A549 (cell line): ENCODE results near the gene KIFC3. TPM values are rescaled to one million over a fixed set of nuclear protein-coding genes. Genes with fewer than 3 reads are reported as not detected.
A peak's percentile ranks its signal among the peaks of the same experiment; 100 is the strongest.

Source experiments
- ATAC-seq, 2 experiments: fragments of 200-7000 bp in 1 of 2; fragments of >200 bp in 1 of 2; cut with Nextera tagmentation in 1 of 2; cut with Tn5 transposase in 1 of 2; 3 replicates each; pipeline versions ENCODE4 v1.8.0 to v1.9.1; 2018 to 2020; ENCODE audit warnings: mild to moderate bottlenecking in 1 of 2, moderate library complexity in 1 of 2
- CTCF ChIA-PET: fragments of 300-600 bp; sonication (Branson Sonifier 250); formaldehyde crosslinking; extraction: SDS; loops from one replicate; lab custom pipeline; 2021; ENCODE audit warnings: antibody characterized with exemption, inconsistent platforms; lab: Yijun Ruan, JAX
- POLR2A ChIA-PET: fragments of 350-600 bp; formaldehyde crosslinking; extraction: SDS; loops from one replicate; lab custom pipeline; 2021; ENCODE audit warnings: antibody characterized with exemption, inconsistent platforms; lab: Yijun Ruan, JAX
- DNase-seq, 2 experiments: peaks; one replicate each; pipeline versions ENCODE4 v3.0.0 to v3.0.0-alpha.2; 2011 to 2016; ENCODE audit warnings: low read depth in 1 of 2, low spot score in 1 of 2
- FAIRE-seq: peaks from 2 replicates; lab custom pipeline; 2011; peaks lifted over from hg19 to GRCh38; lab: Jason Lieb, UNC
- H3K27ac ChIP-seq, 2 experiments: fragments of >200 bp; sonication (Bioruptor Twin); formaldehyde crosslinking; 3 replicates each; pipeline ENCODE4 v1.5.1; 2016 to 2017
- H3K4me1 ChIP-seq: fragments of >200 bp; sonication (Bioruptor Twin); formaldehyde crosslinking; 3 replicates; pipeline ENCODE4 v1.6.1; 2016
- H3K4me2 ChIP-seq: fragments of >200 bp; sonication (Bioruptor Twin); formaldehyde crosslinking; 3 replicates; pipeline ENCODE4 v1.6.1; 2016
- H3K4me3 ChIP-seq: fragments of >200 bp; sonication (Bioruptor Twin); formaldehyde crosslinking; 3 replicates; pipeline ENCODE4 v1.5.1; 2016
- H3K9me3 ChIP-seq: fragments of >200 bp; sonication (Bioruptor Twin); formaldehyde crosslinking; 3 replicates; pipeline ENCODE4 v1.6.1; 2016
- CBX2 ChIP-seq: fragments of 200-600 bp; sonication (generic); IDR thresholded peaks from 2 replicates; pipeline ENCODE4 v1.6.1; 2016; ENCODE audit warnings: low read depth, mild to moderate bottlenecking, borderline replicate concordance
- CHD2 ChIP-seq: fragments of 150-350 bp; IDR thresholded peaks from 2 replicates; pipeline ENCODE4 v1.6.1; 2014; ENCODE audit warnings: low read length; ENCODE audit not compliant: partially characterized antibody
- EHF ChIP-seq: fragments of 250-450 bp; sonication (Bioruptor Pico); IDR thresholded peaks from 2 replicates; pipeline ENCODE4 v1.5.0; 2020; ENCODE audit warnings: mild to moderate bottlenecking
- EHMT2 ChIP-seq: fragments of 200-600 bp; sonication (generic); IDR thresholded peaks from 2 replicates; pipeline ENCODE4 v1.6.1; 2016; ENCODE audit warnings: antibody characterized with exemption, low read depth, mild to moderate bottlenecking, moderate library complexity
- EP300 ChIP-seq, 2 experiments: fragments of >200 bp; sonication (Bioruptor Twin); formaldehyde crosslinking; IDR thresholded peaks; 2 replicates in 1 of 2; 3 replicates in 1 of 2; pipeline ENCODE4 v1.6.1; 2016 to 2017
- ESRRA ChIP-seq: fragments of 150-350 bp; IDR thresholded peaks from 2 replicates; pipeline ENCODE4 v1.6.1; 2014; ENCODE audit warnings: mild to moderate bottlenecking, low read length, borderline replicate concordance
- FOSL2 ChIP-seq, 2 experiments: fragments of 450-650 bp in 1 of 2; fragments of >200 bp in 1 of 2; sonication (Bioruptor Twin) in 1 of 2; formaldehyde crosslinking; IDR thresholded peaks; 2 replicates each; pipeline versions ENCODE4 v1.5.0 to v1.6.1; 2016 to 2020; ENCODE audit warnings: mild to moderate bottlenecking in 1 of 2, moderate library complexity in 1 of 2
- HDAC2 ChIP-seq: fragments of 200-600 bp; sonication (generic); IDR thresholded peaks from 2 replicates; pipeline ENCODE4 v1.6.1; 2016
- JUN ChIP-seq, 2 experiments: fragments of >200 bp; sonication (Bioruptor Twin); formaldehyde crosslinking; IDR thresholded peaks; 2 replicates in 1 of 2; 3 replicates in 1 of 2; pipeline ENCODE4 v1.6.1; 2016 to 2017
- KDM5A ChIP-seq: fragments of 200-600 bp; sonication (generic); IDR thresholded peaks from 2 replicates; pipeline ENCODE4 v1.6.1; 2016; ENCODE audit warnings: antibody characterized with exemption, mild to moderate bottlenecking
- NFE2L2 ChIP-seq: fragments of 150-350 bp; conservative IDR thresholded peaks from 2 replicates; pipeline ENCODE4 v1.6.1; 2014; ENCODE audit warnings: low read length
- POLR2A ChIP-seq: IDR thresholded peaks from 2 replicates; pipeline ENCODE4 v1.6.1; 2012; ENCODE audit warnings: mild to moderate bottlenecking, low read length
- POLR2AphosphoS2 ChIP-seq: conservative IDR thresholded peaks from 2 replicates; pipeline ENCODE4 v1.6.1; 2012; ENCODE audit warnings: low read length, improper control_type of control experiment, inconsistent platforms
- RAD21 ChIP-seq, 2 experiments: fragments of >200 bp in 1 of 2; sonication (Bioruptor Twin) in 1 of 2; formaldehyde crosslinking in 1 of 2; IDR thresholded peaks in 1 of 2; conservative IDR thresholded peaks in 1 of 2; 2 replicates in 1 of 2; 3 replicates in 1 of 2; pipeline ENCODE4 v1.6.1; 2012 to 2018; ENCODE audit warnings: inconsistent platforms in 1 of 2
- RNF2 ChIP-seq: fragments of 200-600 bp; sonication (generic); IDR thresholded peaks from 2 replicates; pipeline ENCODE4 v1.6.1; 2016; ENCODE audit warnings: low read depth, mild to moderate bottlenecking, antibody characterized with exemption, moderate library complexity, borderline replicate concordance
- TFCP2L1 ChIP-seq: fragments of 250-450 bp; sonication (Bioruptor Pico); IDR thresholded peaks from 2 replicates; pipeline ENCODE4 v1.5.0; 2021; ENCODE audit warnings: mild to moderate bottlenecking
- TP53 ChIP-seq: fragments of 250-450 bp; sonication (Bioruptor Pico); IDR thresholded peaks from 2 replicates; pipeline ENCODE4 v1.5.0; 2021; ENCODE audit warnings: mild to moderate bottlenecking, moderate library complexity
- ZSCAN20 ChIP-seq: fragments of 250-450 bp; sonication (Bioruptor Pico); IDR thresholded peaks from 2 replicates; pipeline ENCODE4 v1.8.0; 2022; ENCODE audit warnings: mild to moderate bottlenecking, moderate library complexity
- WGBS: methylation state at CpG from one replicate; pipeline ENCODE4 v1.1.6; 2017; ENCODE audit errors: missing lambda C conversion rate; 5-methylcytosine and 5-hydroxymethylcytosine counted together
- polyA plus RNA-seq, 4 experiments: library from polyadenylated mRNA; depleted of rRNA in 3 of 4; stranded (reverse); fragments of >200 nt; fragmentation: RNase III in 1 of 4; extraction: RNeasy Plus Mini Kit Qiagen cat#74134 plus additional on column Dnase treatment in 1 of 4; gene quantifications; 2 replicates in 3 of 4; 3 replicates in 1 of 4; pipeline ENCODE4 v1.2.3, GENCODE V29; 2011 to 2017
- TF ChIP-seq, protein P1 (sequence below): IDR thresholded peaks from 2 replicates; pipeline ENCODE4 v1.6.1; 2012
- TF ChIP-seq, protein P2 (sequence below): fragments of 200-600 bp; sonication (generic); IDR thresholded peaks from 2 replicates; pipeline ENCODE4 v1.6.1; 2016; ENCODE audit warnings: antibody characterized with exemption, mild to moderate bottlenecking, moderate library complexity
- TF ChIP-seq, protein P3 (sequence below): fragments of >200 bp; sonication (Bioruptor Twin); formaldehyde crosslinking; IDR thresholded peaks from 3 replicates; pipeline ENCODE4 v1.6.1; 2016
- TF ChIP-seq, protein P4 (sequence below): fragments of >200 bp; sonication (Bioruptor Twin); formaldehyde crosslinking; IDR thresholded peaks from 2 replicates; pipeline ENCODE4 v1.6.1; 2016

Gene KIFC3
- polyA plus RNA-seq, 2 of the 4 experiments (the other 2 are of a cell fraction), result 128 to 178 TPM

DNA sequence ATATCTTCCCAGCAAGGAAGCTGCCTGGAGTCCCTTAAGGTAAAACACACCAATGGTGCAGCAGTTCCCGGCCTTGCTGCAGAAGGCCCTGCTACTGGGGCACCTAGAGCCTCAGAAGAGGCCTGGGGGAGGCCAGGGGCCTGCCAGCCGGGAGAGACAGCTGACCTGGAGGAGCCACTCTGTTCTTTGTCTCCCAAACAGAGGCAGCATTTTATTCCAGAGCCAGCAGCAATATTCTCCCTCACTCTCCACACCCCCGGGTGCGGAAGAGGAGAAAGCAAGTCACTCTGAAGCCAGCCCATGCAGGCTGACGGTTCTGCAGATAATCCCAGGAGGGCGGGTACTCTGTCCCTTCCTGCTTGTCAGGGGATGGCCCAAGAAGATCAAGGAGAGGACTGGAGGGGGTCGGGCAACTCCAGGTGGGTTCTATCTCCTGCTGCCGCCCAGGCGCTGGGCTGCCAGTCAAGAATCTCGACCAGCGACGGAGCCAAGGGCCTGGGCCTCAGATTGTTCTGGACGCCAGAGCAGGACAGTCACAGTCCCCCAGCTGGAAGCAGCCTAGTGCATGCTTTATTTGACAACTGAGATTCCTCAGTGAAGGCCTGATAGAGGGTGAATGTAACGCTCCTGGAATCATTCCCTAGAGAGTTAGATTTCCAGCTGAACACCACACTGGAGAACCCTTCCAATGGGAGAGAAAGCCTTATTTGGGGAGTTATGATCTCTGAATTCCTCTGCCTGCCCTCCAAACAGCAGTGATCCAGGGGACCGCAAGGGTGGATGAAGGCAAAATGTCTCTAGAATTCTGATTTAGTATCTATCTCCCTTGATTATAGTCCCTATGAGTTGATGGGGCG lies 1.1 kb upstream of the KIFC3 start:
- TF ChIP-seq EHF, result 0 out of 2 replicates have a peak, but pooled peaks have one; percentile 6
- TF ChIP-seq CHD2, result no peak
- TF ChIP-seq TP53, result no peak
- ChIA-PET CTCF (interaction anchor here (0.9 to 15.8 kb wide), 10 partner anchors 8 to 67 kb away, joined by 3 to 164 read pairs (median 5); no protein-coding TSS in a partner anchor), POLR2A (interaction anchor here (0.7 to 2.7 kb wide), 6 partner anchors 10 to 68 kb away, joined by 3 to 9 read pairs (median 4); partner anchors contain the start of gene KATNB1)
- Histone ChIP-seq H3K9me3 (no peaks in the 10 kb centered on the region), H3K4me2 (peak overlapping the region; percentile 100), H3K4me1 (peaks cover 61% of the 10 kb centered on the region), H3K4me3 (no peak overlapping the region; the same call in 2 of the 3 replicates), H3K27ac (peak overlapping the region; percentile 91 to 100)
- WGBS, result 32% methylated on average over 15 of the region's 16 CpGs
- ATAC-seq (peak in 1 of 2 experiments; percentile 0; a peak in 4 of 6 replicates), FAIRE-seq (no peak), DNase-seq (no peak)

DNA sequence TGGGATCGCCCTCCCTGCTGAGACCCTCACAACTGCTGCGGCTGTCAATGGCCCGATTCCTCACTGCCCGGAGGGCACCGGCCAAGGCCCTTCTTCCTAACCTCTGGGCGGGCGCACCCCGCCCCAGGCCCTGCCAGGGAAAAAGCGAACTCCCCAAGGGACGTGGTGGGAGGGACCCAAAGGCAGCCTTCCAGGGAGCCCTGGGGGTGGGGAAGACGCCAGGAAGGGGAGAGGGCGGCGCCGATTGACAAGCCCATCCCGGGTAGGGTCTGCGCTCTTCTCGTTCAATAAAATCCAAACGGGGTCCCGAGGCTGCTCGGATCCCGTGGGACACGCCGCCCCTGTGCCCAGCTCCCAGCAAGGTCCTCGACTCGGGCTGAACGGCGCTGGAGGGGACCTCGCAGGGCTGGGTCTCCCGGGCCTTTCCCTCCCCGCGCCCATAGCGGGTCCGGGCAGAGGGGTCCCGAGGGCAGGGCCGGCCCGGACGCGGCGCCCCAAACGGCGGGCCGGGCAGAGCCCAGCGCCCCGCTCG lies 416 bp downstream of the KIFC3 start:
- WGBS, result 2% methylated on average over 9 of the region's 45 CpGs
- Histone ChIP-seq H3K27ac (peak overlapping the region; percentile 91 to 100), H3K4me3 (peak overlapping the region; percentile 53)
- ChIA-PET POLR2A (interaction anchor here (1.5 to 5.1 kb wide), 4 partner anchors 7 to 62 kb away, joined by 4 to 43 read pairs (median 6); no protein-coding TSS in a partner anchor), CTCF (interaction anchor here (0.9 to 15.8 kb wide), 16 partner anchors 9 to 154 kb away, joined by 3 to 164 read pairs (median 4); no protein-coding TSS in a partner anchor)
- peak; percentile 74 to 80 for DNase-seq
- TF ChIP-seq ESRRA, result 0 out of 2 replicates have a peak, but pooled peaks have one; percentile 34
- TF ChIP-seq, protein P1, sequence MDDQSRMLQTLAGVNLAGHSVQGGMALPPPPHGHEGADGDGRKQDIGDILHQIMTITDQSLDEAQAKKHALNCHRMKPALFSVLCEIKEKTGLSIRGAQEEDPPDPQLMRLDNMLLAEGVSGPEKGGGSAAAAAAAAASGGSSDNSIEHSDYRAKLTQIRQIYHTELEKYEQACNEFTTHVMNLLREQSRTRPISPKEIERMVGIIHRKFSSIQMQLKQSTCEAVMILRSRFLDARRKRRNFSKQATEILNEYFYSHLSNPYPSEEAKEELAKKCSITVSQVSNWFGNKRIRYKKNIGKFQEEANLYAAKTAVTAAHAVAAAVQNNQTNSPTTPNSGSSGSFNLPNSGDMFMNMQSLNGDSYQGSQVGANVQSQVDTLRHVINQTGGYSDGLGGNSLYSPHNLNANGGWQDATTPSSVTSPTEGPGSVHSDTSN, result peak; percentile 57; the same call in 1 of the 2 replicates
- TF ChIP-seq HDAC2, result no peak
- TF ChIP-seq TFCP2L1 (CRISPR knock-in tag), result peak; percentile 71; the same call in 1 of the 2 replicates
- TF ChIP-seq JUN (IDR thresholded peaks at IDR 0.05), result peak in 1 of 2 experiments; percentile 62; a peak in 3 of 5 replicates
- no peak for TF ChIP-seq EP300 (IDR thresholded peaks at IDR 0.05)
- TF ChIP-seq, all 56 proteins: peak for 4
- FAIRE-seq, result no peak
- Histone ChIP-seq H3K4me1 (peaks cover 52% of the 10 kb centered on the region), H3K9me3 (no peaks in the 10 kb centered on the region), H3K4me2 (peak overlapping the region; percentile 100)
- peak; percentile 22 to 44 for ATAC-seq

DNA sequence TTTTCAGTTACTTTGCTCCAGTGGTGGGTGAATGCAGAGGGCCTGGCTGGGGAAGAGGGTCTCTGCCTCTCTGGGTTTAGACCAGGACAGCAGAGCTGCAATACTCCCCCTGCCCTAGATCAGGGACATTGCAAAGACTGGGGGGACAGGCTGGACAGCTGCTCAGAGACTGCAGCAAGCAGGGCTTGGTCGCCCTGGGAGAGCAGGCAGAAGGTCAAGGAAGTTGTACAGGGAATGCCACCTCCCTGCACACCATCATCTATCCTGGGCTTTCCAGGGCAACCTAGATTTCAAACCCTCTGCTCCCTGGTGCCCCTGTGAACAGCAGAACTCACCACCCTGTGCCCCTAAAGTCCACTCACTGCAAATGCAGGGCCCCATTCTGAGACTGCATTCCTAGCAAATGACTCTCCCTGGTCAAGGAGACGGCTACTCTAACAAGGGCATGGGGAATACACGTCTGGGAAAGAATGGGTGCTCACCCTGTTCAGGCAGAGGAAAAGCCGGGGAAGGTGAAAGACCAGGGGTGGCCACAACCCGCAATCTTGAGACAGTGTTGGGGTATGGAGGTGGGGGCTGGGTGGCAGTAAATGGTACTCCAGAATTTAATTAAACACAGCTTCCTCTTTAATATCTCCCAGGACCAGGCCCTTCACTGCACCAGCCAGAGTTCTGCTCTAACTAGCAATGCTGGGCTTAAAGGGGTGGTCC lies 1.0 kb downstream of the KIFC3 start:
- 1% methylated on average over 4 of the region's 5 CpGs for WGBS
- ChIA-PET POLR2A (interaction anchor here (0.6 to 5.1 kb wide), 6 partner anchors 8 to 62 kb away, joined by 3 to 43 read pairs (median 8); no protein-coding TSS in a partner anchor), CTCF (interaction anchor here (0.6 to 15.8 kb wide), 19 partner anchors 10 to 224 kb away, joined by 3 to 164 read pairs (median 4); no protein-coding TSS in a partner anchor)
- H3K4me1 ChIP-seq, result peaks cover 52% of the 10 kb centered on the region
- DNase-seq, result peak; percentile 62 to 73
- H3K27ac ChIP-seq, result peak overlapping the region; percentile 91 to 100
- H3K4me3 ChIP-seq, result peak overlapping the region; percentile 53
- peak; percentile 9 to 37; a peak in 5 of 6 replicates for ATAC-seq
- H3K9me3 ChIP-seq, result no peaks in the 10 kb centered on the region
- H3K4me2 ChIP-seq, result peak overlapping the region; percentile 100
- FAIRE-seq, result no peak
- TF ChIP-seq FOSL2 (IDR thresholded peaks at IDR 0.05) (no peak), FOSL2 (CRISPR knock-in tag; IDR thresholded peaks at IDR 0.05) (peak; percentile 59), POLR2AphosphoS2 (peak; percentile 9; the same call in 1 of the 2 replicates), JUN (IDR thresholded peaks at IDR 0.05) (peak in 1 of 2 experiments; percentile 7; a peak in 2 of 5 replicates), ZSCAN20 (no peak), TP53 (no peak), POLR2A (peak; percentile 49), KDM5A (no peak), CBX2 (no peak), NFE2L2 (no peak), ESRRA (peak; percentile 31; the same call in 1 of the 2 replicates), RAD21 (conservative IDR thresholded peaks at IDR 0.05 in 1 of 2, IDR thresholded peaks at IDR 0.05 in 1 of 2) (0 out of 5 replicates have a peak, but pooled peaks of 1 of the 2 experiments have one; percentile 6), EHMT2 (no peak), RNF2 (no peak)
- TF ChIP-seq, protein P2, sequence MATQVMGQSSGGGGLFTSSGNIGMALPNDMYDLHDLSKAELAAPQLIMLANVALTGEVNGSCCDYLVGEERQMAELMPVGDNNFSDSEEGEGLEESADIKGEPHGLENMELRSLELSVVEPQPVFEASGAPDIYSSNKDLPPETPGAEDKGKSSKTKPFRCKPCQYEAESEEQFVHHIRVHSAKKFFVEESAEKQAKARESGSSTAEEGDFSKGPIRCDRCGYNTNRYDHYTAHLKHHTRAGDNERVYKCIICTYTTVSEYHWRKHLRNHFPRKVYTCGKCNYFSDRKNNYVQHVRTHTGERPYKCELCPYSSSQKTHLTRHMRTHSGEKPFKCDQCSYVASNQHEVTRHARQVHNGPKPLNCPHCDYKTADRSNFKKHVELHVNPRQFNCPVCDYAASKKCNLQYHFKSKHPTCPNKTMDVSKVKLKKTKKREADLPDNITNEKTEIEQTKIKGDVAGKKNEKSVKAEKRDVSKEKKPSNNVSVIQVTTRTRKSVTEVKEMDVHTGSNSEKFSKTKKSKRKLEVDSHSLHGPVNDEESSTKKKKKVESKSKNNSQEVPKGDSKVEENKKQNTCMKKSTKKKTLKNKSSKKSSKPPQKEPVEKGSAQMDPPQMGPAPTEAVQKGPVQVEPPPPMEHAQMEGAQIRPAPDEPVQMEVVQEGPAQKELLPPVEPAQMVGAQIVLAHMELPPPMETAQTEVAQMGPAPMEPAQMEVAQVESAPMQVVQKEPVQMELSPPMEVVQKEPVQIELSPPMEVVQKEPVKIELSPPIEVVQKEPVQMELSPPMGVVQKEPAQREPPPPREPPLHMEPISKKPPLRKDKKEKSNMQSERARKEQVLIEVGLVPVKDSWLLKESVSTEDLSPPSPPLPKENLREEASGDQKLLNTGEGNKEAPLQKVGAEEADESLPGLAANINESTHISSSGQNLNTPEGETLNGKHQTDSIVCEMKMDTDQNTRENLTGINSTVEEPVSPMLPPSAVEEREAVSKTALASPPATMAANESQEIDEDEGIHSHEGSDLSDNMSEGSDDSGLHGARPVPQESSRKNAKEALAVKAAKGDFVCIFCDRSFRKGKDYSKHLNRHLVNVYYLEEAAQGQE, result 0 out of 2 replicates have a peak, but pooled peaks have one; percentile 31
- TF ChIP-seq, protein P3, sequence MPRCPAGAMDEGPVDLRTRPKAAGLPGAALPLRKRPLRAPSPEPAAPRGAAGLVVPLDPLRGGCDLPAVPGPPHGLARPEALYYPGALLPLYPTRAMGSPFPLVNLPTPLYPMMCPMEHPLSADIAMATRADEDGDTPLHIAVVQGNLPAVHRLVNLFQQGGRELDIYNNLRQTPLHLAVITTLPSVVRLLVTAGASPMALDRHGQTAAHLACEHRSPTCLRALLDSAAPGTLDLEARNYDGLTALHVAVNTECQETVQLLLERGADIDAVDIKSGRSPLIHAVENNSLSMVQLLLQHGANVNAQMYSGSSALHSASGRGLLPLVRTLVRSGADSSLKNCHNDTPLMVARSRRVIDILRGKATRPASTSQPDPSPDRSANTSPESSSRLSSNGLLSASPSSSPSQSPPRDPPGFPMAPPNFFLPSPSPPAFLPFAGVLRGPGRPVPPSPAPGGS, result no peak
- TF ChIP-seq, protein P4, sequence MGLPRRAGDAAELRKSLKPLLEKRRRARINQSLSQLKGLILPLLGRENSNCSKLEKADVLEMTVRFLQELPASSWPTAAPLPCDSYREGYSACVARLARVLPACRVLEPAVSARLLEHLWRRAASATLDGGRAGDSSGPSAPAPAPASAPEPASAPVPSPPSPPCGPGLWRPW, result no peak
